Glomerular endothelial cell (primary cell): Measurements from ENCODE around the gene SMIM10L1. TPM values are rescaled to one million over a fixed set of nuclear protein-coding genes. Genes with fewer than 3 reads are reported as not detected.

Experiments
- DNase-seq: peaks from one replicate; pipeline ENCODE4 v3.0.0-alpha.2; 2011; ENCODE audit warnings: low read depth, low spot score; ENCODE audit errors: extremely low read depth
- total RNA-seq: library from RNA; depleted of rRNA; stranded (reverse); fragments of >200 nt; gene quantifications from 2 replicates; pipeline ENCODE4 v1.2.3, GENCODE V29; 2015

SMIM10L1 gene
- total RNA-seq, 1 donor from 2014 or later = 9.7 TPM

- DNase-seq = no peak
Observed at GRCh38 chr12:11183011-11183410, 12.0 kb downstream of the SMIM10L1 start.

- DNase-seq = no peak
Observed at GRCh38 chr12:11186837-11187236, 15.8 kb downstream of the SMIM10L1 start, which contains the start of gene TAS2R42. Gene TAS2R42, minus strand, starts transcription at chr12:11186937. Its CDS starts 0 bp downstream, at chr12:11186937.

DNA sequence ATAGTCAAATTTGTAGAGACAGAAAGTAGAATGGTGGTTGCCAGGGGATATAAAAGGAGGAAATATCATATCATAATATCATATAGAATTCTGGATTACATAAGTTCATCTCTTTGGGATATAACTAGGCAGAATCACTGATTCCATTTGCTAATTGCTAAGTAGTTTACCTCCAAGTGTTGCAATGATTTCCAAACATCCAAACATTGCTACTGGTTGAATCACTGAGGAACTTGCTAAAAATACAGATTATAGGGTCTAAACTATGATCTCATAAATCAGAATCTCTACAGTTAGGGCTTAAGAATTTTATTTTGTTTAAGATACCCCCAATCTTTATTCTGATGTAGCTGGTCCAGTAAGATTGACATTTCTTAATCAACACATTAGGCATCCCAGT is 31.8 kb downstream of the SMIM10L1 start:
- DNase-seq = no peak

DNA sequence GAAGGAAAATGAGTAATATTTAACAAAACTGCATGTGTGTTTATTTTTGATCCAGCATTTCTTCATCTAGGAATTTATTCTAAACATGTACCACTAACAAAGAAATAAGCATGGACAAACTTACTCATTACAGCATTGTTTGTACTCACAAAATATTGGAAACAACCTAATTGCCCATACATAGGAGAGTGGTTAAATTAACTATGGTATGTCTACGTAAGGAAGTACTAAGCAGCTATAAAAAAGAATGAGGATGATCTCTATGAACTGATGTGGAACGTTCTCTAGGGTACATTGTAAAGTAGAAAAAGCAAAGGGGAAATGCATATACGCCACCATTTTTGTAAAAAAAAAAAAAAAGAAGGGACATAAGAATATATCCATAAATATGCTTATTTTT is 33.2 kb downstream of the SMIM10L1 start:
- no peak for DNase-seq

- DNase-seq = no peak
Observed at GRCh38 chr12:11209113-11209512, 38.1 kb downstream of the SMIM10L1 start.

Other genes with a start within 250 kb of the SMIM10L1 start
- not detected in 2 replicates for gene PRH2, start 242.0 kb upstream of the SMIM10L1 start, total RNA-seq
- 1.6 and 5.5 TPM in 2 replicates for gene TAS2R14, start 231.9 kb upstream of the SMIM10L1 start, total RNA-seq
- gene TAS2R50, start 184.3 kb upstream of the SMIM10L1 start, total RNA-seq = 0.15 and 2.0 TPM in 2 replicates
- 0.34 and 1.8 TPM in 2 replicates for gene TAS2R20, start 172.9 kb upstream of the SMIM10L1 start, total RNA-seq
- gene TAS2R19, start 148.6 kb upstream of the SMIM10L1 start, total RNA-seq = 1.0 and 6.9 TPM in 2 replicates
- gene TAS2R31, start 139.8 kb upstream of the SMIM10L1 start, total RNA-seq = 0.44 and 2.9 TPM in 2 replicates
- 1.6 TPM in 1 of 2 replicates, not detected in the other for gene TAS2R46, start 108.9 kb upstream of the SMIM10L1 start, total RNA-seq
- 1.3 TPM in 1 of 2 replicates, not detected in the other for gene TAS2R43, start 78.9 kb upstream of the SMIM10L1 start, total RNA-seq
- 0.73 and 3.5 TPM in 2 replicates for gene TAS2R30, start 36.5 kb upstream of the SMIM10L1 start, total RNA-seq
- not detected in 2 replicates for gene TAS2R42, start 15.7 kb downstream of the SMIM10L1 start, total RNA-seq
- not detected in 2 replicates for gene PRB3, start 98.5 kb downstream of the SMIM10L1 start, total RNA-seq
- not detected in 2 replicates for gene PRB4, start 139.2 kb downstream of the SMIM10L1 start, total RNA-seq
- gene PRB2, start 224.4 kb downstream of the SMIM10L1 start, total RNA-seq = not detected in 2 replicates